OCI-LY1 (cell line): ENCODE results near the gene DCLK1.

Source experiments
- CTCF ChIP-seq: fragments of 200-600 bp; sonication (generic), shearing (Covaris generic); IDR thresholded peaks from 2 replicates; pipeline ENCODE4 v1.5.1; 2017; ENCODE audit warnings: mild to moderate bottlenecking, antibody characterized with exemption, low read length, moderate library complexity, mixed read lengths
- EZH2 ChIP-seq: fragments of 200-600 bp; sonication (generic), shearing (Covaris generic); IDR thresholded peaks from 2 replicates; pipeline ENCODE4 v1.8.0; 2017; ENCODE audit warnings: borderline replicate concordance, mixed run types, mild to moderate bottlenecking, antibody characterized with exemption, low read length, moderate library complexity, mixed read lengths

GRCh38 chr13:35841060-35841521 lies 290.1 kb downstream of the DCLK1 start:
- TF ChIP-seq CTCF (no peak), EZH2 (no peak)
